Heart left ventricle (tissue), 16 donors: ENCODE measurements around the gene SIGMAR1. TPM values are rescaled to one million over a fixed set of nuclear protein-coding genes. Genes with fewer than 3 reads are reported as not detected.

Experiments used
- ATAC-seq, 4 donors: fragments of 200-7000 bp; cut with Tn5 transposase; one replicate each; pipeline ENCODE4 v1.9.1; 2020 to 2022; ENCODE audit warnings: moderate library complexity in 4 of 4, mild to moderate bottlenecking in 3 of 4, moderate number of reproducible peaks in 1 of 4
- DNase-seq, 5 donors: peaks; one replicate each; pipeline ENCODE4 v3.0.0-alpha.2; 2020
- H3K27ac ChIP-seq, 12 donors: fragments of 200-600 bp; sonication (generic) in 4 of 12; one replicate each; pipeline versions ENCODE4 v1.5.0 to v1.8.0; 2016 to 2022; ENCODE audit warnings: mild to moderate bottlenecking in 2 of 12
- H3K27me3 ChIP-seq, 9 donors: fragments of 200-600 bp; sonication (generic) in 2 of 9; one replicate each; pipeline versions ENCODE4 v1.5.1 to v1.8.0; 2016 to 2022; ENCODE audit warnings: mild to moderate bottlenecking in 3 of 9
- H3K36me3 ChIP-seq, 9 donors: fragments of 200-600 bp; sonication (generic) in 2 of 9; one replicate each; pipeline versions ENCODE4 v1.5.0 to v1.8.0; 2018 to 2022; ENCODE audit warnings: mild to moderate bottlenecking in 2 of 9
- H3K4me1 ChIP-seq, 12 donors: fragments of 200-600 bp; sonication (generic) in 4 of 12; one replicate each; pipeline versions ENCODE4 v1.5.0 to v1.8.0; 2016 to 2022; ENCODE audit warnings: mild to moderate bottlenecking in 3 of 12
- H3K4me3 ChIP-seq, 12 donors: fragments of 200-600 bp; sonication (generic) in 4 of 12; one replicate each; pipeline versions ENCODE4 v1.5.0 to v1.8.0; 2017 to 2022; ENCODE audit warnings: mild to moderate bottlenecking in 9 of 12, moderate library complexity in 4 of 12
- H3K9me3 ChIP-seq, 12 donors: fragments of 200-600 bp; sonication (generic) in 4 of 12; one replicate each; pipeline versions ENCODE4 v1.5.0 to v1.8.0; 2016 to 2022; ENCODE audit warnings: mild to moderate bottlenecking in 1 of 12
- POLR2A ChIP-seq, 2 donors: fragments of 450-650 bp; IDR thresholded peaks; one replicate each; pipeline ENCODE4 v1.6.1; 2017; ENCODE audit warnings: antibody characterized with exemption in 2 of 2, mild to moderate bottlenecking in 2 of 2, moderate library complexity in 2 of 2
- WGBS, 4 donors: extraction: QIAGEN DNeasy Blood & Tissue Kit in 2 of 4; methylation state at CpG; one replicate each; pipeline versions ENCODE4 v1.1.5 to v1.1.7; 2013 to 2018; 5-methylcytosine and 5-hydroxymethylcytosine counted together
- intact Hi-C, 10 donors: fragments of 100-400 bp; cut with DNase I; formaldehyde crosslinking; loops; one replicate each; pipeline versions ENCODE4 v1.11.1 to v1.14.2; 2022
- polyA plus RNA-seq, 2 donors: library from polyadenylated mRNA; stranded (reverse); fragments of 200-250 nt; gene quantifications; one replicate each; pipeline ENCODE4 v1.2.3, GENCODE V29; 2013
- total RNA-seq, 9 donors: library from RNA; depleted of rRNA in 2 of 9; stranded (reverse); fragments of >200 nt in 2 of 9; fragmentation: NEBNext Ultra II Directional in 3 of 9; extraction: Animal tissue kit (Norgen Biotek cat#: 25700) in 3 of 9; gene quantifications; one replicate each; pipeline versions ENCODE4 v1.1.0 to v1.2.4, GENCODE V29; 2016 to 2023
- TF ChIP-seq, protein P1 (sequence below), 12 donors: fragments of 200-600 bp; sonication (generic) in 4 of 12; IDR thresholded peaks; one replicate each; pipeline versions ENCODE4 v1.5.0 to v1.8.0; 2018 to 2022; ENCODE audit warnings: antibody characterized with exemption in 12 of 12, mild to moderate bottlenecking in 5 of 12
- donor health status: ischemic (EF 13 %, LVEDD 7.1; RV severe dilation, severe dysfunction).
- donor health status: healthy with polysubstance abuse.
- donor health status: DM: no; HTN: yes; CAD: no.
- donor health status: DM: no; HTN: no; CAD: no.
- donor health status: ischemic (EF 25% LVEDD 6.9; RV normal size, moderate dysfunction).
- donor health status: ischemic (EF 25% LVEDD 5.7; RV mildly dilated, moderate dysfunction).
- donor health status: healthy.
- donor health status: DM: yes; HTN: yes; CAD: no.
- donor health status: ischemic (EF 35%, LVEDD 5.7; RV mildly dilated, moderate dysfunction).
- donor health status: nonischemic (EF 11% LVEDD 7.7; RV severe dilation, severe dysfunction).
- donor health status: DM: yes; HTN: yes; CAD: no.
- donor health status: PGD.
- donor health status: ischemic (EF 29% LVEDD 5.4; RV normal size, mild dysfunction).
- donor health status: nonischemic (EF 23%, LVEDD 6.1; RV moderate dilation, normal function).

The SIGMAR1 gene
- total and polyA plus RNA-seq, 11 donors, result 17.0 to 55.3 (median 24.9) TPM

DNA sequence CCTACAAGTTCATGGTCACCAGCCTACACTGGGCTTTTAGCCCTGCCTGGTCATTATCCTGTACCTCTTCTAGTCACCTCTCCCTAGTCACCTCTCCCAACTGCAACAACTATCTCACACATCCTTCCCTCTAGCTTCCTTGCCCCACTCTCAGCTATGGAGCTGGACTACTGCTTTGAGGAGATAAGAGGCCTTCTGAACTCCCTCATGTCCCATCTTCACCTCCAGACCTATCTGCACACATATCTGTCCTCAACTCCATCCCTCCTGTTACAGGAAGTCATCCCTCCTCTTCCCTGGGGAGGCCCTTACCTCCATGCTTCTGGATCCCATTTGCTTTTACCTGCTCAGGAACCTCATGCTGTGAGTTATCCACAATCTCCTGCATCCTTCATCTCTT, 31.4 kb downstream of the SIGMAR1 start:
- intact Hi-C loops, result loop anchor here in 1 of 10 donors (10.0 kb wide), 1 partner anchor 171 kb away; no protein-coding TSS in a partner anchor
- Histone ChIP-seq H3K36me3 (no peaks in the 10 kb centered on the region), H3K27me3 (no peaks in the 10 kb centered on the region), H3K4me3 (no peak overlapping the region), H3K9me3 (no peaks in the 10 kb centered on the region), H3K27ac (no peak overlapping the region), H3K4me1 (peaks cover 0 to 14% (median 10%) of the 10 kb centered on the region in 12 donors)
- DNase-seq (no peak), ATAC-seq (no peak)
- no peak for TF ChIP-seq POLR2A (IDR thresholded peaks at IDR 0.05)
- TF ChIP-seq, protein P1, sequence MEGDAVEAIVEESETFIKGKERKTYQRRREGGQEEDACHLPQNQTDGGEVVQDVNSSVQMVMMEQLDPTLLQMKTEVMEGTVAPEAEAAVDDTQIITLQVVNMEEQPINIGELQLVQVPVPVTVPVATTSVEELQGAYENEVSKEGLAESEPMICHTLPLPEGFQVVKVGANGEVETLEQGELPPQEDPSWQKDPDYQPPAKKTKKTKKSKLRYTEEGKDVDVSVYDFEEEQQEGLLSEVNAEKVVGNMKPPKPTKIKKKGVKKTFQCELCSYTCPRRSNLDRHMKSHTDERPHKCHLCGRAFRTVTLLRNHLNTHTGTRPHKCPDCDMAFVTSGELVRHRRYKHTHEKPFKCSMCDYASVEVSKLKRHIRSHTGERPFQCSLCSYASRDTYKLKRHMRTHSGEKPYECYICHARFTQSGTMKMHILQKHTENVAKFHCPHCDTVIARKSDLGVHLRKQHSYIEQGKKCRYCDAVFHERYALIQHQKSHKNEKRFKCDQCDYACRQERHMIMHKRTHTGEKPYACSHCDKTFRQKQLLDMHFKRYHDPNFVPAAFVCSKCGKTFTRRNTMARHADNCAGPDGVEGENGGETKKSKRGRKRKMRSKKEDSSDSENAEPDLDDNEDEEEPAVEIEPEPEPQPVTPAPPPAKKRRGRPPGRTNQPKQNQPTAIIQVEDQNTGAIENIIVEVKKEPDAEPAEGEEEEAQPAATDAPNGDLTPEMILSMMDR (IDR thresholded peaks at IDR 0.05), result no peak

DNA sequence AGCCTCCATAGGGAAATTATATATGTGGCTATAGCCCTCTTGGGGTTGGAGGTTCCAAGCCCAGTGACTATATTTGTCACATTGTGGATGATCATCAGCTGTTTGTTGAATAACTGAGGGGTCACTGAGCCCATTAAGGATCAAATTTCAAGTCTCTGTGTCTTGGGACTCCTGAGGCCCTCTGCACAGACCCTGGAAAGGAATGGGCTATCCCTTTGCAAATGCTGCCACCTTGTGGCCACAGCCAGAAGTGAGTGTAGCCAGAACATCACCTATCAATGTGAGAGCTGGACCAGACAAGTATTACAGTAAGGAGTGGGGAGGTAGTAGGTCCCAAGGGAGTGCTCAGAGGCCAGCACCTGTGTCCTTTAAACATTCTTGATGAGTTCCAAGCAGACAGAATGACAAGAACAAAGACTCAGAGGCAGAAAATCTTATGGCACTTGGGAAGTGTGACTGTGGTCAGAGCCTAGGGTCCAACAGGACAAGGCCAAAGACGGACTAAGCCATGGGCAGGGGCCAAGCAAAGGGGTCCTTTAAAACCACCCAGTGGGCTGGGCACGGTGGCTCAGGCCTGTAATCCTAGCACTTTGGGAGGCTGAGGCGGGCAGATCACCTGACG, 33.9 kb downstream of the SIGMAR1 start:
- intact Hi-C loops, result loop anchor here in 6 of 10 donors (2.0 to 10.0 kb wide), 4 partner anchors 55 to 271 kb away; no protein-coding TSS in a partner anchor
- H3K27me3 ChIP-seq, result no peaks in the 10 kb centered on the region
- TF ChIP-seq, protein P1 (IDR thresholded peaks at IDR 0.05), result peak; percentile 83 to 95 (median 92)
- TF ChIP-seq POLR2A (IDR thresholded peaks at IDR 0.05), result no peak
- 57 to 66% (median 58%) methylated on average over 4 of the region's 4 CpGs for WGBS, 4 donors
- H3K4me3 ChIP-seq, result no peak overlapping the region
- H3K4me1 ChIP-seq, result peaks cover 0 to 5% (median 0%) of the 10 kb centered on the region in 12 donors
- H3K36me3 ChIP-seq, result no peaks in the 10 kb centered on the region
- peak; percentile 70 to 84 (median 78) for DNase-seq
- no peaks in the 10 kb centered on the region for H3K9me3 ChIP-seq
- H3K27ac ChIP-seq, result no peak overlapping the region
- peak; percentile 80 to 88 (median 86) for ATAC-seq

DNA sequence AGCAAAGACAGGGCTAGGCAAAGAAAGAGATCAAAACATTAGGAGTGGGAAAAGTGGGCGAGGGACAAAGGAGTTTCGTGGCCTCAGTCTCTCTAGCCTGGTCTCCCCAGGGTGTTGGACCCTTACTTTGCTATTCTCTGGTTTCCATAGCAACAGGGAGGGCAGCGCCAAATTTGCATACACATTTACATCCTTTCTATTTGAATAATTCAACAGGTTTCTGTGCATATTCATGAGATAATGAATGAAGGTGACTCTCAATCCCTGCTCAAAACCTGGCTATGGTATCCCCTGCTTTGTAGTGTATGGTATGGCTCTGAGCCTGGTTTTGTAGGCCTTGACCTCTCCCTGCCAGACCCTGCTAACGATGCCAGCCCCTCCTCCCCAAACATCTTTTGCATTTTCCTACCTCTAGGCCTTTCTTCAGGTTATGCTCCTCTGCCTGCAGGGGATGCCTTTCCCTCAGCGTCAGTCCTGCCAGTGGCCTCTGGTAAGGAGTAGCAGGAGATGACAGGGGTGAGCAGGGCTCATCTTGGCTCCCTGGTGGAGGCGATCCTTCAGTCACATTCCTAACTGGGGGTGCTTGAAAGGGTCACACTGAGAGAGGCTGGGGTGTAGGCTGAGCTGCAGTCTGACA, 35.5 kb downstream of the SIGMAR1 start:
- TF ChIP-seq, protein P1 (IDR thresholded peaks at IDR 0.05), result no peak
- TF ChIP-seq POLR2A (IDR thresholded peaks at IDR 0.05), result no peak
- Histone ChIP-seq H3K36me3 (no peaks in the 10 kb centered on the region), H3K27ac (no peak overlapping the region), H3K27me3 (no peaks in the 10 kb centered on the region), H3K4me3 (no peak overlapping the region), H3K4me1 (peaks cover 0 to 5% (median 0%) of the 10 kb centered on the region in 12 donors), H3K9me3 (no peaks in the 10 kb centered on the region)
- ATAC-seq, result no peak
- intact Hi-C loops, result loop anchor here in 6 of 10 donors (2.0 to 10.0 kb wide), 4 partner anchors 53 to 270 kb away; no protein-coding TSS in a partner anchor
- DNase-seq, result no peak
- 75 to 81% (median 78%) methylated on average over 6 of the region's 6 CpGs for WGBS, 4 donors

DNA sequence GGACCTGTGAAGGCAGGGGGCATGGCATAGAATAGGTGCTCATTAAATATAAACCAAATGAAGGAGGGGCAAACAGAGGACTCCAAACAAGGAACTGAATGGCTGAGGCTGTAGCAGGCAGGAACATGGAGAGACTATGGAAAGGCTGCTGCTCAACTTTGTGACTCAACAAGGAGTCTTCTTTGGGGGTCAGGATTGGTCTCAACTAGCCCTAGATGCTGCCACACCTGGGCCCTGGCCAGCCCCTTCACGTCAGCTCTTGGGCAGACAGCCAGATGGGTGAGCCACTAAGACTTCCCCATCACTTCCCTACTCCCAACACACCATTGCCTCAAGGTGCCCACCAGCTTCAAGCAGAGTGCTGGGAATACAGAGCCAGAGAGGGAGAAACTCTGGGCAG, 36.7 kb downstream of the SIGMAR1 start:
- H3K36me3 ChIP-seq, result no peaks in the 10 kb centered on the region
- H3K27me3 ChIP-seq, result no peaks in the 10 kb centered on the region
- intact Hi-C loops, result loop anchor here in 4 of 10 donors (5.0 to 10.0 kb wide), 2 partner anchors 166 to 269 kb away; no protein-coding TSS in a partner anchor
- no peaks in the 10 kb centered on the region for H3K9me3 ChIP-seq
- ATAC-seq (no peak), DNase-seq (no peak)
- H3K4me3 ChIP-seq, result no peak overlapping the region
- peaks cover 0 to 5% (median 0%) of the 10 kb centered on the region in 12 donors for H3K4me1 ChIP-seq
- WGBS, 4 donors, result 20 to 67% (median 36%) methylated on average over 1 of the region's 1 CpG
- H3K27ac ChIP-seq, result no peak overlapping the region
- TF ChIP-seq, protein P1 (IDR thresholded peaks at IDR 0.05), result no peak
- TF ChIP-seq POLR2A (IDR thresholded peaks at IDR 0.05), result no peak
